GM18502 (cell line): ENCODE measurements around the gene ICAM5.

Source experiments
- ATAC-seq: cut with Tn5 transposase; IDR thresholded peaks from one replicate; pipeline ENCODE4 v1.9.1; 2021; ENCODE audit warnings: mild to moderate bottlenecking; ENCODE audit not compliant: unreplicated experiment, poor library complexity

The ICAM5 gene

DNA sequence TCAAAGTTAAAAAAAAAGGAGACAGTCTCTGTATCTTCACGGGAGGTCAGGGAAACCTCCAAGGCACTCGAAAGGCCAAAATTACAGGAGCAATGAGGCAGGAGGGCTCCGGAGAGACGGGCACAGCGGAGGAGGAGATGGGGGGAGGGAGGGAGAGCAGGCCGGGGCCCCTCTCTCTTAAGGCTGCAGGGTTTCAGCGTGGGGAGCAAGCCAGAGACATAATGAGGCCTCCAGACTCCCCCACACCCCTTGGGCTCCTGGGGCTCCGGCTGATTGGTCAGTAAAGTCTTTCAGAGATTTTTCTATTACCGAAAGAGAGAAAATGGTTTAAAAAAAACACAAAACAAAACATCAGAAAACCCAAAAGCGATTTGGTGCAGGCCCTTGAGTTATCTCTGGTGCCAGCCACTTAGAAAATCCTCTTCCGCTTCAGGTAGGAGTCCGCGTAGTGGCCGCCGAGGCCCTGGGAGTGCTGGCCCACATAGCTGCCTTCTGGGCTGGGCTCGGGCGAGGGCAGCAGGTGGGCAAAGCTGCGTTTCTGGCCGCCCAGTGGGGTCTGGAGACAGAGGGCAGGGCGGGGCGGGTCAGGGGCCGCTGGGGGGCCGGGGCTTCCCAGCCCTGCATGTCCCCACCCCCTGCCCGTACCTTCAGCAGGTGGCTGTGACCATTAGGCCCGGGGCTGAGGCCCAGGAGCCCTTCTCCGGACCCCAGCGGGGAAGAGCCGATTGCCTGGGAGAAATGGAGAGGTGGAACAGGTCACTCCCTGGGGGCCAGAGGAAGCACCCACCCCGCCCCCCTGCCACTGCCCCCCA is 27.5 kb downstream of the ICAM5 start:
- no peak for ATAC-seq

DNA sequence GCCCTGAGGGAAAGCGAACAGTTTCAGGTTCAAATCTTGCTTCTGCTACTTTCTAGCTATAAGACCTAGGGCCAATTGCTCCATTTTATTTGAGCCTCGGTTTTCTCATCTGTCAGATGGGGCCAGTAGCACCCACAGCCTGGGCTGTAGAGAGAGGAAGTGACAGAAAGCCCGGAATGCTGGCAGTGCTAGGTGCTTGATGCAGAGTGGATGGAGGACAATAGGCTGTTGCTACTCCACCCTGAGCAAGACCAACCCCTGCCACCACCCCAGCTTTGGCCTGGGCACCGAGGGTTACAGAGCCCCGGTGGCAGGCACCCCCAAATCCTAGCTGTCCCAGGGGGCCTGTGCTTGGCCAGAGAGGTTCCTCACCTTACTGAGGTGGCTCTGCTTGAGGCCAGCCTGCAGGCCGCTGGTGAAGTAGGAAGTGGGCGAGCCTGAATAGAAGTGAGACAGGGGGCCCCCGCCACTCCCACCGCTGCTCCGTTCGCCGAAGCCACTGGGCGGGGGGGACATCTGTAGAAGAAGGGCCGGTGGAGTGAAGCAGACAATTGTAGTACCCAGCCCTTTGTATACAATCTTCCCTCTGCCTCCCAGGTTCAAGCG is 28.2 kb downstream of the ICAM5 start:
- ATAC-seq: no peak

DNA sequence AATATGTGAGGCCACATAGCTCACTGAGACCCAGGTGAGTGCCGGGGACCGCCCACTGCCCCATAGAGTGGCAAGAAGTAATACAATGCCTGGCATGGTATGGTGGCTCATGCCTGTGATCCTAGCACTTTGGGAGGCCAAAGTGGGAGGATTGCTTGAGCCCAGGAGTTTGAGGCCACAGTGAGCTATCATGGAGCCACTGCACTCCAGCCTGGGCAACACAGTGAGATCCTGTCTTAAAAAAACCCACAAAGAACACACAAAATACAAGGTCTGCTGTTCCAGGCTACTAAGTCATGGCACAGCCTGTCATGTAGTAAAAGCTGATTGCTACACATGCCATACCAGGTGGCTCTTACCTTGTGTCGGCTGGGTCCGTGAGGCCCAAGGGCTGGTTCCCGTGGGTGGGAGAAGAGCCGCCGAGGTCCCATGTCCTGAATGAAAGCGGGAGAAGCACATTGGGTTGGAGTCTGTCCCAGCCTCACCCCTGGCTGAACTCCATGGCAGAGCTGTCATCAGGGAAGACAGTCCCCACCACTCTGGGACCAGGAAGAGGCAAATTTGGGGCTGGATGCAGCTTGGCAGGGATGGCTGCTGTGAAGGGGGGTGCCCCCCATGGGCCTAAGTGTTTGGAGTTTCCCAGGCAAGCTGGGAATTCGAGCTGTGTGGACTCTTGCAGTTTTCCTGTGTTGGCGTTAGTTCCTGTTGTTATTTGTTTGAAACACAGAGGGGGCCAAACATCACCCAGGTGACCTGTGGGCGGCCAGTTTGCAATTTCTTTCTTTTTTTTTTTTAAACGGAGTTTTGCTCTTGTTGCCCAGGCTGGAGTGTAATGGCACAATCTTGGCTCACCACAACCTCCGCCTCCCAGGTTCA is 29.3 kb downstream of the ICAM5 start:
- ATAC-seq: no peak

GRCh38 chr19:10320602-10321416 is 31.1 kb downstream of the ICAM5 start:
- ATAC-seq: no peak

DNA sequence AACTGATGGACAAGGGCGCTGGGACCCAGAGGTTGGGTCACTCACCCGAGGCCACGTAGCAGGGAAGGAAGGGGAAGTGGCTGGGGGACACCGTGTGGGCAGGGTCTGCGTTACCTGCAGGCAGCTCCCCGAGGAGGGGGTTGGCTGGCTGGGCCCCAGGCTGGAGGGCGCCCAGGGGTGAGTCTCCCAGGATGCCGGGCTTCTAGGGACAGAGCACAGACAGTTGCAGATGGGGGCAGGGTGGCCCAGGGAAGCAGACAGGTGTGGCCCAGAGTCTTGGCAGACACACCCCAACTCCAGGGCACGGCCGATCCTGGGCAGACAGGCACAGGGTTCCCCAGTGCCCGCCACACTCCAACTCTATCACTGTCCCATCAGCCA is 31.7 kb downstream of the ICAM5 start:
- no peak for ATAC-seq

DNA sequence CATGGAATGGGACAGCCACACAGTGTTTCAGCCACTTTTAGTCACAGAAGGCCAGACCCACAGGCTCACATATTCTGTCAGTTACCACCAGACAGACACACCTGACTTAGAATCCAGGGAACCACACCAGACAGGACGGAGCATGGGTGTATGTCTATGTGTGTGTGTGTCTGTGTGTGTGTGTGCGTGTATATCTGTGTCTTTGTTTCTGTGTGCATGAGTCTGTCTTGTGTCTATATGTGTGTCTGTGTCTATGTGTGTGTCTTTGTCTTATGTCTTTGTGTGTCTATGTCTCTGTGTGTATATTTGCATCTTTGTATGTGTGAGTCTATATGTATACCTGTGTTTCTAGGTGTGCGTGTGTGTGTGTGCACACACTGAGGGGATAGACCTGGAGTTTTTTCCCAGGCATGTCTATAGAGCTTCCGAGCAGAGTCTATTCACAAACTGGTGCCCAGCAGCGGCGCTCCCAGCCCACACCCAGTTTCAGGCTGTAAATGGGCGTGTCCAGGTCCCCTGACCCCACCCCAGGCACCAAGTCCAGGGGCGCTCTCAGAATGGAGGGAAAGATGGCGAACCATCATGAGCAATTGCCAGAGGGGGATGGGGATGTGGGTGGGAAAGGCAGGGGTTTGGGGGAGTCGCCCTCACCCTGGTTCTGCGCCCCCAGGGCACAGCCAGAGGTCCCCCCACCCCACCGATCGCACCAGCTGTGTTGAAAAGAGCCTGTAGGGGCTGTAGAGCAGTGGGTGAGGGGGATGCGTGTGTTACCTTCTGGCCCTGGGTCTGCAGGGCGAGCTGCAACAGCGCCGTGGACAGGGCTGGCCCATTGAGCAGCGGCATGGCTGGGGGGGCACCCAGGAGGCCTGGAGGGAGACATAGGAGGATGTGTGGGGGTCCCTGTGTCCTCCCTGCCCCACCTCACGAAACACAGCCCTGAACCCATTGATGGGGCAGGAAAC is 32.4 kb downstream of the ICAM5 start:
- no peak for ATAC-seq

- no peak for ATAC-seq
Measured at GRCh38 chr19:10325732-10326131, 36.0 kb downstream of the ICAM5 start.

- no peak for ATAC-seq
Measured at GRCh38 chr19:10327793-10328192, 38.0 kb downstream of the ICAM5 start.

GRCh38 chr19:10328558-10329429 is 39.0 kb downstream of the ICAM5 start:
- ATAC-seq: no peak

- no peak for ATAC-seq
Measured at GRCh38 chr19:10329555-10329954, 39.8 kb downstream of the ICAM5 start.

DNA sequence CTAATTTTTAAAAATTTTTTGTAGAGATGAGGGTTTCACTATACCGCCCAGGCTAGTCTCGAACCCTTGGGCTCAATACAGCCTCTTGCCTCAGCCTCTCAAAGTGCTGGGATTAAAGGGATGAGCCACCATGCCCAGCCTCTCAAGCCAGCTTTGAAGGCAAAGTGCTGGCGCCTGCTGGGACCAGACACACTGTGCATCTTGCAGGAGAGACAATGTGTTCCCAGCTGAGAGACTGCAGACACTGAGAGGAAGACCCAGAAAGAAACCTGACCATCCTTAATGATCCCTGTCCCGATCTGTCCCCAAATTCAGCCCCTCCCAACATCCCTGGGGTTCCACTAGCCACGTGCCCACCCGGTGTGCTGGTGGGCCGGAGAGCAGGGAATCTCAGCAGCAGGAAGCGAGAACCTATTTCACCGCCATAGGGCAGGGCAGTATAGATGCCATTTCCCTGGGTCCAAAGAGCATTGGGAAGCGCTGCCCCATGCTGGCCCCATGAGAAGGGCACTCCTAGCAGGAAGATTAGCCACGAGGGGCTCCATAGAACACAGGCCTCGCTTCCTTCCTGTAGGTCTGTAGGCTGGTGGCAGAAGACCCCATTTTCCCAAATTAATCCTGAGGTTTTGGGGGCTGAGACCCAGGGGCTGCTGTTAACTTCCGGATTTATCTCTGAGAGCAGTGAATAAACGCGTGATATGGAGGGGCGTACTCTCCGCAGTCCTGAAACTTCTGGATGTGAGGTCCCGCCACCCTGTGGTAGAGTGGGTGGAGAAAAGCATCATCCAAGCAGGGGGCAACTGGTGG is 42.6 kb downstream of the ICAM5 start:
- ATAC-seq: no peak

GRCh38 chr19:10332965-10333757 is 43.4 kb downstream of the ICAM5 start, which contains the start of gene RAVER1:
Gene RAVER1 (minus strand): TSS chr19:10333529. CDS start chr19:10333507, 22 bp downstream.
- ATAC-seq: peak; percentile 88

DNA sequence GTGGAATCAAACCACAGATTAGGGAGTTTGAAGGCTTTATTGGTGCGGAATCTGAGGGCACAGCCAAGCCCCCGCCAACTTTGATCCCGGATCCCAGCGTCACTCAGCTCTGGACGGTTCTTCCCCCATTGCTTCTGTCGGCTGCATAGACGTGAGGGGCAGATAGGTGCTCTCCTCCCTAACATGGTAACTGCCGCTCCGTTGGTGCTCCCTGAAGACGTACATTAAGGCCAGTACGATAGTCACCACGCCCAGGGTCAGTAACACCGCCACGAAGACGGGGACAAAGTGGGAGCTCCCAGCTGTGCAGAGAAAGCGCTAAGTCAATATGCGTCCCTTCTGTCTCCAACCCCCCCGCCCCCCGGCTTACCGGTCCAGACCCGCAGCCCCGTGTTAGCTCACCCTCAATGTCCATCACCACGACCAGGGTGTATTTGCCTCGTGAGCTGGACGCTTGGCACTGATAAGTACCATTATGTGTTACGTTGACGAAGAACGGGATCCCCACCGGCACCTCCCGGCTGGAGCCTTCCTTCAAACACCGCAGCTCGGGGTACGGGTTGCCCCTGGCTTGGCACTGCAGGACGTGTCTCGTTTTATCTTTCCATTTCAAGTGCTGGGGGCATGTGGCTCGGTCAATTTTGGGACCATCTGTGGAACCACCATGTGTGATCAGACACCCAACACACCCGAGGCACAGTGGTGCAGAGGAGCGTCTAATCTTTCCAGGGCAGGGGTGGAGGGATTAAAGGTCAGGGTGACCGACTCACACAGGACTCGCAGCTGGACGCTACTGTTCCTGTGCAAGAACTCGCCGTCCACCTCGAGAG is 44.2 kb downstream of the ICAM5 start:
- ATAC-seq: peak; percentile 21

GRCh38 chr19:10334588-10335351 is 45.0 kb downstream of the ICAM5 start:
- ATAC-seq: no peak
